Activated CD8-positive, alpha-beta memory T cell treated with anti-CD3 and anti-CD28 coated beads, Interleukin-2, amount 50 U/mL, for 24 hours (primary cell): Measurements from ENCODE around the gene ORMDL2.
"Not testable (repeated sequence)": the region's sequence is repeated elsewhere in the genome, so short reads cannot be mapped to it uniquely, and the experiment has no call there.

Source experiments
- DNase-seq: peaks from one replicate; pipeline ENCODE4 v3.0.0-alpha.2; 2020; ENCODE audit errors: extremely low read depth

The ORMDL2 gene

DNA sequence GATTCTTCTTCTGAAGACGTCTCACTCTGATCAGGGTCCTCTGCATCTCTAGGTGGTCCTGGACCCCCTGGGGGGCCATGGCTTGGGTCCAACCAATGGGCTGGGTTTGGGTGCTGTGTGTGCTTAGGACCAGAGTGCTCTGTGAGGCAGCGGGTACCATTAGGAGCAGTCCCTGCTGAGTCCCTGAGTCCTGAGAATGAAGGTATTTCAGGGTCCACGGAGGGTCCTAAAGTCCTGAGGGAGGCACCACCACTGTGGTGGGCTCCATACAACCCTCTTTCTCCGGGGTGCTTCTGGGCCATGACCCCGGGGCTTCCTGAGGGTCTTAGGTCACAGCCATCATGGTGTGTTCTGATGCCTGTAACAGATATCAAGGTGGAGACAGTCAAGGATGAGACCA, 10.5 kb downstream of the ORMDL2 start:
- DNase-seq, result no peak

DNA sequence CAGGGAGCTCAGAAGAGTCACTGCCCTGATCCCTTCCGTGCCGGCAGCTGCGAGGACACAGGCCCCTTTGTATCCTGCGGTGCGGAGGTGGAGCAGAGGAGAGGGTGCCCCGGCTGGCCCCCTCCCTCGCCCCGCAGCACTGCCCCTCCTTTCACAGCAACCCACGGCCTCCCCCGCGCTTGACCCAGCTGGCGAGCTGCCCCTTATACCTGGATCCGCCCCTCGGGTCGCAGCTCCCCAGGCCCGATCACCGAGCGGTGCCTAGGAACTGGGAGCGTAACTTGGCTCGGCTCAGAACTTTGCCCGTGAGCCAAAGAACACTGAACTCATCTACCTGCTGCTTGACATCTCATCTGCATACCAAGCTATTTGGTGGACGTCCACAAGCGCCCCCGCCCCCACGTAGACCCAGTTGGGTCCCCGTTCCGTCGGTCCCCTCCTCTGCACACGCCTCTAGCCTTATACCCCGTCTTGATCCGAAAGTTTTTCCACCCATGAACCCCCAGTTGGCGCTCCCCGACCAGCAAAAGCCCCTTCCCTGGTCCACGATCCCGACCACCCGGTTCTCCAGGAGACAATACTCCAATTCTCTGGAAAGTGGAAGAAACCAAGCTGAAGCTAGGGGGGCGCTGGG, 12.2 kb downstream of the ORMDL2 start:
- no peak for DNase-seq

DNA sequence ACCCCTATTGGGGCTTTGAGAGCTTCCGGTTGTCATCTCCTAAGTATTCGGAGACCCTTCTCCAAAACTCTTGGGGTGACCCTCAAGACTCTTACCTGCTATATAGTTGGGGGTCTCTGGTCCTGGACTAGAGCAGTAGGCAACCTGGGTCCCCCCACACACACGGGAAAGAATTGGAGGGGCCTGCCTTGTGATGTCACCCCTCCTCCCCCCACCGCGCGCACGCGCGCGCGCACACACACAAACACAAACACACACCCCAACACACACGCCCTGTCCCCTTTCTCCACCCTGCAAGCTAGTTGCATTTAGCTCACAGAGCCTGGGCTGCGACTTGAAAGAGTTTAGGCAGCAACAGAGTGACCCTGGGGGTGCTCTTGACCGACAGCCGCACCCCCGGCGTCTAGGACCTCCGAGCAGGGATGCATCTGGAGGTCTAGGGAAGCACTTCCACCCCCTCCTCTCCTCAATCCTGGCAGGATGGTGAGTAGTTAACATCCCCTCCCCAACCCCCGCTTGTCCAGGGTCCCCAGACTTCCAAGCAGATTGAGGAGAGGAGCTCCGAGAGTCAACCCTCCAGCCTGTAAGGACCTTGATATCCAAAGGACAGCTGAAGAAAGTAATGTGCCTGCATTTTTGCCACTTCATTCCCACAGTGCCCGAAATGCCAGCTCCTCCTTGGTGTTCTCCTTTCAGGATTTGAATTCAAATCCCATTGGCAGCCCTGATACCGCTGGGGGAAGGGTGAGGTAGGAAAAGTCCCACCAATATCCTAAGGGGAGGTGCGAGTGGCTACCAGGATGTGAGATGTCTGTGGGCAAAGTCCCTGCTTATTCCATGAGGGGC, 13.0 kb downstream of the ORMDL2 start:
- no peak for DNase-seq

DNA sequence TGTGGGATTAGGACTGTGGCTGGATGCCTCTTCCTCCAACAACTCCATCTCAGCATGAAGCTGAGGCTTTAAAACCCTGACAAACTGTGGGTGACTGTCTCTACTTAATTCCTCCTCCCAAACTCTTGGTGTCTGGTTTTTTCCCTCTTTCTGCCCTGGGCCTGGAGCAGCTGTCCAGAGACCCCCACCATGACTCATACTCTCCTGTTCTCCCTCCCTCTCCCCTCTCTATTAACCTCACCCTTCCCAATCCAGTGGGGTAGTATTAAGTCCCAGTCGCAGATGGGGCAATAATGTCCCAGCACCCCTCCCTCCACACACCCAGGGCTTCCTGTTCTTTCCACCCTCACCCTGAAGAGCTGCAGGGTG, 13.6 kb downstream of the ORMDL2 start:
- DNase-seq, result no peak

DNA sequence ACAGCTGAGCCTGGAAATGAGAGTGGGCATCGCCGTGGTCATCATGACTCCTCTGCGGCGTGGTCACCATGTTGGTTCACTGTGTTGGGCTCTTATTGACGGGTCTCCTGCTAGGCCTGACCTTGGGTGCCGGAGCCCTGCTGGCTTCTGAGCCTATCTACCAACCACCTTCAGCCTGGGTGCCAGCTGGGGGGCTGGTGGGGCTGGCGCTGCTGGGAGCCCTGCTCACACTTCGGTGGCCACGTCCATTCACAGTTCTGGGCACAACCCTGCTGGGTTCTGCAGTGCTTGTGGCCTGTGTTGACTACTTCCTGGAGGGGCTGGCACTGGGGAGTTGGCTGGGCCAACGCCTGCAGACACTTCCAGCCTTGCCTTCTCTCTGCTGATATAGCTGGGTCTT, 15.2 kb downstream of the ORMDL2 start:
- DNase-seq, result no peak

DNA sequence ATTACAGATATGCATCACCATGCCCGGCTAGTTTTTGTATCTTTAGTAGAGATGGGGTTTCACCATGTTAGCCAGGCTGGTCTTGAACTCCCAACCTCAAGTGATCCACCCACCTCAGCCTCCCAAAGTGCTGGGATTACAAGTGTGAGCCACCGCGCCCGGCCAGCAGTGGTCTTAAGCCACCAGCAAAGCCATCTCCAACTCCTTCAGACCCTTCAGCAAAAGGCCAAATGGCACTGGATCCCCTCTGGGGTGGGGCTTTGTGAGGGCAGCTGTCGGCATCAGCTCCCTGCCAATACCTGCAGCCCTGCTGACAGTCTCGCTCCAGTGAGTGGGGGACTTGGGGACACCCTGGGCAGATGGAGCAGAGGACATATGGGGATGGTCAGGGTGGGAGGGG, 16.6 kb downstream of the ORMDL2 start:
- DNase-seq, result not testable (repeated sequence)

DNA sequence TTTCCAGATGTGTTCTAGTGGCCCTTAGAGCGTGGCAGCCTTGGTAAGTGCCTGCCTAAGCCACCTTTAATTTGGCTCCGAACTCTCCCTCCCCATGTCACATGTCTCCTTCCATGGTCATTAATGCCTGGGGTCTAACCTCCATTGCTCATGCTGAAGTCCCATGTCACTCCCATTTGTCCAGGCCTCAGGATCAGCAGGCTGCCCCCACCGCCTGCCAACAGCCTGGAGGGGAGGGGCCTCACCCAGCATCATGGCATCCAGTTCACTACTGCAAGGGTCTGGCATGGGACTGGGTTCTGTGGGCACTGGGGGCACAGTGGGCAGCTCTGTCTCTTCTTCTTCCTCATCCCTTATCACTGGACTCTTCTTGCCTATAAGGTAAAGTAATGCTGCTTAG, 20.5 kb downstream of the ORMDL2 start:
- DNase-seq, result no peak

DNA sequence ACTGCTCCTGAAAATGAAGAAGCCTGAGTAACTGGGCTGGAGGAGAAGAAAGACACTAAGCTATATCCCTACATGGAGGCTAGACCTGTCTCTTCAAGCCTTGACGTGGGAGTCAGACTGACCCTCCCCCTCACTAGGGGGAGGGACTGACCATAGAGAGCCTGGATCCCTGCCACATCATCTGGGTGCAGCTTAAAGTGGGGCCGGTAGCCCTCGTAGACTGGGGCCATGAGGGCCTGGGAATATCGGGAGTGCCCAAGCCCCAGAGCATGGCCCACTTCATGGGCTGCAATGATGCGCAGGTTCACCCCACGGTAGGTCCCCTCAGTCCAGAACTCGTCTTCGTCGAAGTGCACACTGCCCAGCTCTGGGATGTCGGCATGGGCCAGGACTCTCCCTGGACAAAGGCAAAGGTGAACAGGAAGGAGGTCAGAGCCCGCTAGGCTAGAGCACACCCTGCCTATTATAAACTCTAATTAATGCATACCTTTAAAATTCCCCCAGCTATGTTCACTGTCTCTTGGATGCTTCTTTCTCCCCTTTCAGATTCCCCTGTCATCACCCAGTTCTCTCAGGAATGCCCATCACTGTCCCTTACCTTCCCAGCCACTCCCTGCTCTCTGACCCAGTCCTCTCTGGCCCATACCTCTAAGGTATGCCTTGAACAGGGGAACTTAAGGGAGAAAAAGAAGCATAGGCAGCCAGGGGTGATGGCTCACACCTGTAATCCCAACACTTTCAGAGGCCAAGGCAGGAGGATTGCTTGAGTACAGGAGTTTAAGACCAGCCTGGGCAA, 21.7 kb downstream of the ORMDL2 start:
- DNase-seq, result no peak

DNA sequence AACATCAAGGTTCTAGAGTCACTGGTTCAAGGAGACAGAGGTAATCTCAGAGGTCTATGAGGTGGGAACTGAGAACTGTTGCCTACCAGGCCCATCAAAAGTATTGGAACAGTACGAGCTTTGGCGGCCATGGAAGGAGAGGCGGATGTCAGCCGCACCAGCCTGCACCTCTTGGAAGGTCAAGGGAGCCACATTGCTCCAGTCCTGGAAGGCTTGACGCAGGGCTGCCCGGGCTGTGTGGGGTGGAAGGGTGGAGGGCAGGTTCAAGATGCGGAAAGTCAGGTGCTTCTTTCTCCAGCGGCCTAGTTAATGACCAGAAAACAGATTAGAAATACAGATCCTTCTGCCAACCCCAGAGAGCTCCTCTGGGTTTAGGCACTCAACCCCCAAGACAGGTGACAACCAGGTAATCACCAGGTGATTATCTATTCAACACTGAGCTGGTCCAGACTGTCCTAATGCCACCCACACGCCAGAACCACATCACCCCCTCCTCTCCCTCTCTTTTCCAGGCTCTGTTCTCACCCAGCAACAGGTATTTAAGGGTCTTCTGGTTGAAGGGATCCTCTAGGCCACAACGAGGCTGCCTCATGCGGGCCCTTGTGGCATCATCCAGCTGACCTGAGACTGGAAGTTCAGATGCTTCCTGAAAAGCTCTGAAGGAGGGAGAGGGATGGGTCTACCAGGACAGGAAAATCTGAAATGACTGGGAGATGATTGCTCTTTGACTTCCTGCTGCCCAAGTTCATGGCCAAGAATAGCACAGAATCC, 22.9 kb downstream of the ORMDL2 start:
- DNase-seq, result no peak

DNA sequence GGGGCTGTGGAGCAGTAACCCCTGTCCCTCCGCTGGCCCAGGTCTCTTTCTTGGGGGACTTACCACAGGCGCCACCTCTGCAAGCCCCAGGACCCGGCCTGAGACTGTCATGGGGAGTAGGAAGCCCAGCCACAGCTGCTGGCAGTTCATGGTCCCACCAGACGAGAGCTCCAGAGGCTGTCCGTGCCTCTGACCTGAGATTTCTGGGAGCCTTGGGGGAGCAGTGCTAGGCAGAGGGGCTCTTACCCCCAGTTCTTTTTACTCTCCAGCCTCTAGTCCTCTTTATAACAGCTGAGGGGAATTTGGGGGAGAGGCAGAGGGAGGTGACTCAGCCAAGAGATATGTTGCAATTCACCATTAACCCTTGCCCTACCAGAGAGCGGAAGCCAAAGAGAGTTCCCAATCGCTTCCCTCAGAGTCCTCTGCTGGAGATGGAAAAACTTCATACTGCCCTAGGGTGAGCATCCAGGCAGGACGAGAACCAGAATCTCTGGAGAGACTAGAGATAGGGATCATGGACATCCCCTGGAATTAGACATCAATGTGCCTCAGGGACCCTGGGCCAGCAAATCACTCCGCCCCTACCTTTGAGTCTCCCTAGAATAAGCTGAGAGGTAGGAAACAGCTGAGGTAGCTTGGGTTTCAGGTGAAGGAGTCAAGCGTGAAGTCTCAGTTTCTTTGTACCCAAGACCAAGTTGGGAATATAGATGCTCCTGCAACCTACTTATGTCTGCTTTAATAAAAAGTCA, 25.0 kb downstream of the ORMDL2 start, which contains the start of gene MMP19:
MMP19 (minus strand) TSS at position 256 of the 749 bp plus-strand sequence; CDS start at position 150, 106 bp downstream.
- DNase-seq, result no peak

DNA sequence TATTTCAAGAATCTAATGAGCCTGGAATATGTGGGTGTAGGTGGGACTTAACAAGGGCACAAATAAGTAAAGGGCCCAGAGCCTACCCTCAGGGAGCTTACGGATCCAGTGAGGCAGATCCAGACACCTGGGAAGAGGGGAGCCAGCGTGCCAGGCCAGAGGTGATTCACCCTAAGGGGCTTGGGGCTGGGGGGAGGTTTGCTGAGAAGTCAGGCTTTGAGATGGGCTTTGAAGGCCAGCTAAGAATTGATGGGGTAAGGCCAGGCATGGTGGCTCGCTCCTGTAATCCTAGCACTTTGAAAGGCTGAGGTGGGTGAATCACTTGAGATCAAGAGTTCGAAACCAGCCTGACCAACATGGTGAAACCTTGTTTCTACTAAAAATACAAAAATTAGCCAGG, 25.6 kb downstream of the ORMDL2 start:
- no peak for DNase-seq

DNA sequence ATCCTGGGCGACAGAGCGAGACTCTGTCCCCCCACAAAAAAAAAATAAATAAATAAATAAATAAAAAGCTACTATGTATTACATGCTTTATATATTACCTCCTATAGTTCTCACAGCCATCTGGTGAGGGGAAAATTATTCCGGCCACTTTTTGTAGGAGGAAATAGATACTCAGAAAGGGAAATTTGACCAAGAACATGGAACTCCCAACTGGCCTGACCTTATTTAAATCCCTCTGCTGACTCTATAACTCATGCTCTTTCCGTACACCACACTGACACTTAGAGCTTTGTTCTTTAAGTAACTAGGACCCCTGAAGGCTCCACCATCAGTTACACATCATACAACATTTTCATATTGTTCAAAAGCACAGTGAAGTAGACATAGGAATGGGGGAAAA, 27.1 kb downstream of the ORMDL2 start:
- no peak for DNase-seq

DNA sequence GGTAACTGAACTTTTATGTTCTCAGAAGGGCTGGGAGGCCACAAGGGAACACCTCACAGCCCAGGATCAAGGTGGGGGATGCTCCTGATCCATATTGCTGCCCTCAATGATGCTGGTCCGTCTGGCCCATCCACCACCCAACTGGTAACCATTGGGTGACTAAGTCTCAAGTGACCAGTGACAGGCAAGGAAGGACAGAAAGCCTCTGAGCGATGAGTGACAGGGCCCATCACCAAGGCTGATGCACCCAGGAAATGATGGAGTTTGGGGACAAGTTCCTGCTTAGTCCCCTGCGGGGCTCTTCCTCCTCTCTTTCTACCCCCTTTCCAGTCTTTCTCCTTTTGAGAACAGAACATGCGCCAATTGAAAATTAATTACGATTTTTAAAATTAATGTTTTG, 27.5 kb downstream of the ORMDL2 start:
- DNase-seq, result no peak

DNA sequence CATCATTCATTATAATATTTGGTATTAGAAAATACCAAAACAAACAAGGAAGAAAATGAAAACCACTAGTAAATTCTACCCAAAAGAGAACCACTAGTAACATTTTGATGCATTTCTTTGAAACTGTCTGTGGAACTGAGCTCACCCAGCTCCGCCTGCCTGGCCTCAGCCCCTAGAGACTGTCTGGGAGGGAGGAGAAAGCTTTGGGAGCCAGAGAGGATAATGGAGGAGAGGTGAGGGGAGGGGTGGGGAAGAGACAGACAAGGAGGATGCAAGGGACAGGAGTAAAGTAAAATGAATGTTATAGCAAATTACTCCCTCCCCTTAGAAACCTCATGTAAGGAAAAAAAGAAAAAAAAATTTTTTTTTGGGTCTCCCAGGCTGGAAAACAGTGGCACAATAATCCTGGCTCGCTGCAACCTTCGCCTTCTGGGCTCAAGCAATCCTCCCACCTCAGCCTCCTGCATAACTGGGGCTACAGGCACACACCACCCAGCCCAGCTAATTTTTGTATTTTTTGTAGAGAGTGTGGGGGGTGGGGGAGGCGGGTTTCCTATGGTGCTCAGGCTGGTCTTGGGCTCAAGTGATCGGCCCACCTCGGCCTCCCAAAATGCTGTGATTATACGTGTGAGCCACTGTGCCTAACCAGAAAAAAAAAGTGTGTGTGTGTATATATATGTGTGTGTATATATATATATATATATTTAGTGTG, 28.1 kb downstream of the ORMDL2 start:
- no peak for DNase-seq

DNA sequence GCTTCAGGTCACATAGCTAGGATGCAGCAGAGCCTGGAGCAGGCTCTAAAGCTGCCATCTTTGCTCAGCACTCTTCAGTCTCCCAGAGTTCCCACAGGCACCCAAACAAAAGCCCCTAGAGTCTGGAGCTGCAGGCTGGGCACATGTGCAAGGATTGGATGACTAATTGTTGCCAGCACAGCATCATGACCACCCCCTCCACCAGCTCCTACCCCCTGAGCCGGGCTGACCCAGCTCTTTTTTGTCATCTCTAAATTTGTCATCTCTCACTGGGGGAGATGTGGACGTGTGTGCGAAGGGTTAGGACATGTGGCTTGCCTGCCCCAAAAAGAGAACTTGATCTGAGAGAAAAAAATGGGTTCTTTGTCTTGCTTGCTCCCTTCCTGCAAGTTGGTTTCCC, 29.2 kb downstream of the ORMDL2 start:
- DNase-seq, result no peak

DNA sequence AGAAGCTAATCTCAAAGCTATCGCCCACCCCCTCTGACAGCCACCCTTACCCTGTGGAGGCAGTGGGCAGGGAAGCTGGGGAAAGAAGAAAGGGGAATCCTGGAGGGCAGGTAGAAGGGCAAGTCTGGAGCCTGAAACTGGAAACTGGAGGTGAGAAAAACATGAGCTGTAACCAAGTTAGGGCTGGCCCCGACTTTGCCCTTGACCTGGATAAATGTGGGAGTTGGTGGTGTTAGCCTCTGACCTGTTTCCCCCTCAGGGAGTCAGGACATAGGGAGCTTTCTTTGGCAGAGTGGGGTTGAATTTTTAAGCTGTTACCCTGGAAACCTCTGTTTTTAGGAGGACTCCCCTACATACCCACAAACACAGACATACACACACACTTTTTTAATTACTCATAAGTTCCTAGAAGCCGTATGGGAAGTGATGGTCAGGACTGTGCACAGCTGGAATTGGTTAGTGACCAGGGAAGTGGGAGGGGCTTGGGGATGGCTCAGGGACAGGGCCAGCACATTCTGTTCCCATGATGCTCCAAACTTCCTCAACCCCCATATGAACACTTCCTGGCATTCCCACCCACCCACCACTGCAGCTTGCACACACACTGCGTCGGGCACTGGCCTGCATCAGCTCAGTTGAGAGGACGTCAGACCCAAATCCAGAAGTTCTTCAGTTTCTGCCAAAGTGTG, 29.9 kb downstream of the ORMDL2 start:
- DNase-seq, result no peak

DNA sequence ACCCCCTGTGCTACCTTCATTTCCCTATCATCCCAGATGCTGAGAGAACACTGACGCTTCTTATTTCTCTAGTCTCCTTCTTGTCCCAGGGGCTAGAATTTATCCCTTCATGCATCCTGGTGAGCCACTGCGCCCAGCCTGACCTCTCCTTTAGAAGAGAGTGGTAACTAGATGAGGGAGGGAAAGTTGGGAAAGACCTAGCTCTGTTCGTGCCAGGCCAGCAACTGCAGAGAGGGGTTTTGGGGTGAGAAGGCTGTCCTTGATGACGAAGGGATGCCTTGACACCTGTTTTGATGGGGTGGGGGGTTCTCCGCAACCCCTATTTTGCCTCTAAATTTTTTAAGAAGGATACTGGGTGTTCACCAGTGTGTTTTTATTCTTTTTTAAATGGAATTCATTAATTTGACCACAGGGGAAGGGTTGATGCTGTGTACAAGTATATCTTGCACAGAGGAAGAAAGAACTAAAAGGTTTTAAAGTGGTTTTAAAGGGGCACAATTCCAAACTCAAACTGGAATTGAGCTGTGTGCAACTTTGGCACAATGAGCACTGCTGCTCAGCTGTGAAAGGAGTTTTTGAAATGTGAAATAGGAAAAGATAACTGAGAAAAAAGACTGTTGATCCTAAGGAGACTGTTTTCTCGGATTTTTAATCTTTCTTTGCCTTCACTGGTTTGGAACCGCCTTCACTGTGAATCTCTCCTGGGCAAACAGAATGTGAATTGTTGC, 31.9 kb downstream of the ORMDL2 start:
- no peak for DNase-seq

DNA sequence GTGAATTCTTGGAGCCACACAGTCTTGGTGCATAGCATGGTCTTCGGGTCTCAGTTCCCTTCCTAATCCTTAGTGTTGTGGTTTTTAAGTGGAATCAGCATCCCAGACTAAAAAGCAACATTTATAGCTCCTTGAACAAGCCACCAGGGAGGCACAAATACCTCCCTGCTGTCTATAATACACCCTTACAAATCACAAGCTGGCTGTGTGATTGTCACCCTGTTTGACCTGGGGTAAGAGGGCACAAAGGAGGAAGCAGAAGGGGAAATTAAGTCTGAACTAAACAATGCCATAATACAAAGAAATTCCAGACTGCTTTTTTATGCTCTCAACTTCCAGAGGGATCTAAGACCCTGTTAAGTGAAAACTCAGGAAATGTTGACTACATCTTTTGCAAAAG, 32.6 kb downstream of the ORMDL2 start:
- DNase-seq, result no peak

DNA sequence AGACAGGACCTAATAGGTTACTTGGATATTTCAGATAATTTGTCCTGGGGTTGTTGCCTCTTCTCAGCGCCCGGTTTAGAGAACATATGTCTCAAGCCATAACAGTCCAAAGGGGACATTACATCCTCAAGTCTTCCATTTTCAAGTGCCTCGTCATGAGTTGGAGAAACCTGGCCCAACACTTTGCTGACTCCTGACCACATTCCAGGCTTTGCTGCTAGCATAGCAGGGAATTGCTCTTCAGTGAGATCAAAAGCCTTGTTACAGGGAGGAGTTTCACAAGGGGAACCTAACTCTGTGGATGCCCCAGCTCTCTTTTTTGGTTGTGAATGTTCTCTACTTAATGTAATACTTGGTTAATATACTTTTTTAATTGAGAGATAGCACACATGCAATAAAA, 33.1 kb downstream of the ORMDL2 start:
- no peak for DNase-seq
